ENCODE measurements around the gene LCP1.

Gene LCP1

GRCh38 chr13:46185634-46186033 is 3.7 kb upstream of the LCP1 start:
- Histone ChIP-seq H3K9ac (ENCODE audit: low read depth, low read length) (no peak overlapping the region), H2AFZ (ENCODE audit: low read depth, low read length) (no peak overlapping the region), H3K4me2 (ENCODE audit: insufficient read depth, low read length) (no peak overlapping the region), H3K4me1 (ENCODE audit: insufficient read depth, low read length) (peaks cover 34% of the 10 kb centered on the region), H3K9me3 (ENCODE audit: insufficient read depth, low read length, severe bottlenecking) (no peaks in the 10 kb centered on the region), H3K27me3 (ENCODE audit: insufficient read depth, low read length, poor library complexity) (no peaks in the 10 kb centered on the region), H3K27ac (ENCODE audit: low read length) (peak overlapping the region; percentile 100; the same call in 1 of the 2 replicates), H3K36me3 (ENCODE audit: insufficient read depth, low read length) (no peaks in the 10 kb centered on the region), H3K4me3 (ENCODE audit: low read depth in 1 of 2, low read length in 2 of 2) (no peak overlapping the region), H4K20me1 (ENCODE audit: insufficient read depth, low read length) (no peaks in the 10 kb centered on the region), H3K79me2 (ENCODE audit: insufficient read depth, low read length) (peaks cover 28% of the 10 kb centered on the region)
- no peak for TF ChIP-seq EZH2 (IDR thresholded peaks at IDR 0.05; ENCODE audit: borderline replicate concordance, low read depth, low read length, severe bottlenecking)
- TF ChIP-seq CTCF (IDR thresholded peaks at IDR 0.05; ENCODE audit: borderline replicate concordance, extremely low read depth, low read length, poor library complexity, severe bottlenecking): no peak
- DNase-seq (no peak), ATAC-seq (ENCODE audit: insufficient read depth, low read depth) (no peak)

GRCh38 chr13:46184277-46184699 is 2.3 kb upstream of the LCP1 start:
- Histone ChIP-seq H3K27ac (ENCODE audit: low read length) (peak overlapping the region; percentile 100), H3K27me3 (ENCODE audit: insufficient read depth, low read length, poor library complexity) (no peaks in the 10 kb centered on the region), H2AFZ (ENCODE audit: low read depth, low read length) (peak overlapping the region; percentile 60), H4K20me1 (ENCODE audit: insufficient read depth, low read length) (no peaks in the 10 kb centered on the region), H3K9me3 (ENCODE audit: insufficient read depth, low read length, severe bottlenecking) (no peaks in the 10 kb centered on the region), H3K79me2 (ENCODE audit: insufficient read depth, low read length) (peaks cover 41% of the 10 kb centered on the region), H3K4me1 (ENCODE audit: insufficient read depth, low read length) (peaks cover 45% of the 10 kb centered on the region), H3K9ac (ENCODE audit: low read depth, low read length) (peak overlapping the region; percentile 86), H3K36me3 (ENCODE audit: insufficient read depth, low read length) (no peaks in the 10 kb centered on the region; the same call in 1 of the 2 replicates), H3K4me3 (ENCODE audit: low read depth in 1 of 2, low read length in 2 of 2) (peak overlapping the region in 1 of 2 experiments; percentile 43; a peak in 2 of 4 replicates), H3K4me2 (ENCODE audit: insufficient read depth, low read length) (peak overlapping the region; percentile 64)
- ATAC-seq (ENCODE audit: insufficient read depth, low read depth) (peak; percentile 74), DNase-seq (peak; percentile 81)
- TF ChIP-seq CTCF (IDR thresholded peaks at IDR 0.05; ENCODE audit: borderline replicate concordance, extremely low read depth, low read length, poor library complexity, severe bottlenecking) (peak; percentile 90), EZH2 (IDR thresholded peaks at IDR 0.05; ENCODE audit: borderline replicate concordance, low read depth, low read length, severe bottlenecking) (no peak)

- H3K27ac ChIP-seq (ENCODE audit: low read length): peak overlapping the region; percentile 100
- H3K36me3 ChIP-seq (ENCODE audit: insufficient read depth, low read length): peaks cover 2% of the 10 kb centered on the region
- ATAC-seq (ENCODE audit: insufficient read depth, low read depth): no peak
- H3K79me2 ChIP-seq (ENCODE audit: insufficient read depth, low read length): peaks cover 51% of the 10 kb centered on the region
- peaks cover 55% of the 10 kb centered on the region for H3K4me1 ChIP-seq (ENCODE audit: insufficient read depth, low read length)
- peak overlapping the region; percentile 74 for H3K4me2 ChIP-seq (ENCODE audit: insufficient read depth, low read length)
- H3K9ac ChIP-seq (ENCODE audit: low read depth, low read length): peak overlapping the region; percentile 86
- H2AFZ ChIP-seq (ENCODE audit: low read depth, low read length): peak overlapping the region; percentile 13; the same call in 1 of the 2 replicates
- peaks cover 1% of the 10 kb centered on the region; the same call in 1 of the 2 replicates for H4K20me1 ChIP-seq (ENCODE audit: insufficient read depth, low read length)
- H3K27me3 ChIP-seq (ENCODE audit: insufficient read depth, low read length, poor library complexity): no peaks in the 10 kb centered on the region
- no peak for TF ChIP-seq CTCF (IDR thresholded peaks at IDR 0.05; ENCODE audit: borderline replicate concordance, extremely low read depth, low read length, poor library complexity, severe bottlenecking)
- TF ChIP-seq EZH2 (IDR thresholded peaks at IDR 0.05; ENCODE audit: borderline replicate concordance, low read depth, low read length, severe bottlenecking): no peak
- H3K9me3 ChIP-seq (ENCODE audit: insufficient read depth, low read length, severe bottlenecking): no peaks in the 10 kb centered on the region
- DNase-seq: no peak
- H3K4me3 ChIP-seq (ENCODE audit: low read depth in 1 of 2, low read length in 2 of 2): peak overlapping the region in 1 of 2 experiments; percentile 92; a peak in 1 of 4 replicates
These were observed 1.3 kb upstream of the LCP1 start for GRCh38 chr13:46183018-46183946.

Data from DND-41 (cell line).